NCI-H2227 treated with DMSO at 0.1 percent for 48 hours (cell line): ENCODE results near the gene NRN1.
"Not testable (repeated sequence)": the region's sequence is repeated elsewhere in the genome, so short reads cannot be mapped to it uniquely, and the experiment has no call there.

Experiments
- DNase-seq: peaks from one replicate; lab custom pipeline; 2025; lab: John Stamatoyannopoulos, UW

The NRN1 gene

GRCh38 chr6:5981126-5982026, 25.3 kb downstream of the NRN1 start:
- peak; percentile 16 for DNase-seq

GRCh38 chr6:5979650-5980420, 26.9 kb downstream of the NRN1 start:
- no peak for DNase-seq

- DNase-seq, result no peak
Measured at GRCh38 chr6:5976811-5977210, 29.9 kb downstream of the NRN1 start.

- DNase-seq, result no peak
Measured at GRCh38 chr6:5968817-5969734, 37.6 kb downstream of the NRN1 start.

GRCh38 chr6:5968036-5968435, 38.7 kb downstream of the NRN1 start:
- not testable (repeated sequence) for DNase-seq

GRCh38 chr6:5967594-5967993, 39.1 kb downstream of the NRN1 start:
- no peak for DNase-seq

- no peak for DNase-seq
Measured at GRCh38 chr6:5962794-5963193, 43.9 kb downstream of the NRN1 start.

- no peak for DNase-seq
Measured at GRCh38 chr6:5961836-5962235, 44.9 kb downstream of the NRN1 start.

- DNase-seq, result no peak
Measured at GRCh38 chr6:5960456-5960855, 46.3 kb downstream of the NRN1 start.

- no peak for DNase-seq
Measured at GRCh38 chr6:5958921-5959320, 47.8 kb downstream of the NRN1 start.

- no peak for DNase-seq
Measured at GRCh38 chr6:5956939-5957338, 49.8 kb downstream of the NRN1 start.

GRCh38 chr6:5950361-5950785, 56.4 kb downstream of the NRN1 start:
- DNase-seq, result no peak
